ENCODE data around the gene PCYT2. TPM values are rescaled to one million over a fixed set of nuclear protein-coding genes. Genes with fewer than 3 reads are reported as not detected.
A peak's percentile ranks its signal among the peaks of the same experiment; 100 is the strongest.

PCYT2 gene
- total RNA-seq, 1 experiment from 2014 or later: 55.4 TPM

GRCh38 chr17:81939218-81939617 lies 28.0 kb upstream of the PCYT2 start:
- Histone ChIP-seq H3K4me1 (ENCODE audit: insufficient read depth, low read length, poor library complexity, severe bottlenecking) (peaks cover 4% of the 10 kb centered on the region), H3K4me3 (ENCODE audit: low read depth, low read length, poor library complexity, severe bottlenecking) (no peak overlapping the region), H3K27me3 (replicated peaks; ENCODE audit: insufficient read depth, low read depth, low read length, poor library complexity) (no peaks in the 10 kb centered on the region), H3K36me3 (ENCODE audit: insufficient read depth, low read length, poor library complexity, severe bottlenecking) (peaks cover 8% of the 10 kb centered on the region), H3K9me3 (ENCODE audit: low read depth, low read length, poor library complexity, severe bottlenecking) (no peaks in the 10 kb centered on the region), H3K27ac (ENCODE audit: low read depth, low read length, poor library complexity, severe bottlenecking) (no peak overlapping the region)
- intact Hi-C loops (cut with micrococcal nuclease; ENCODE audit: unreplicated experiment): no loop called here
- no TSS peak for BruUV-seq (replicated peaks)
- DNase-seq (ENCODE audit: low spot score): no peak
- TF ChIP-seq EZH2 (IDR thresholded peaks at IDR 0.05; ENCODE audit: borderline replicate concordance, low read depth, low read length, poor library complexity, severe bottlenecking) (no peak), CTCF (conservative IDR thresholded peaks at IDR 0.05; ENCODE audit: low read depth, low read length) (no peak)
- POLR2A ChIA-PET (ENCODE audit: low non-redundant PET): no interaction called here
- CTCF ChIA-PET: interaction anchor here (1.1 kb wide), 1 partner anchor 20 kb away, joined by 3 read pairs; no protein-coding TSS in a partner anchor

GRCh38 chr17:81935709-81936084 lies 24.5 kb upstream of the PCYT2 start:
- Histone ChIP-seq H3K27ac (ENCODE audit: low read depth, low read length, poor library complexity, severe bottlenecking) (peak overlapping the region; percentile 25), H3K4me3 (ENCODE audit: low read depth, low read length, poor library complexity, severe bottlenecking) (peak overlapping the region; percentile 56), H3K27me3 (replicated peaks; ENCODE audit: insufficient read depth, low read depth, low read length, poor library complexity) (no peaks in the 10 kb centered on the region), H3K4me1 (ENCODE audit: insufficient read depth, low read length, poor library complexity, severe bottlenecking) (peaks cover 4% of the 10 kb centered on the region), H3K36me3 (ENCODE audit: insufficient read depth, low read length, poor library complexity, severe bottlenecking) (peaks cover 11% of the 10 kb centered on the region), H3K9me3 (ENCODE audit: low read depth, low read length, poor library complexity, severe bottlenecking) (no peaks in the 10 kb centered on the region)
- no TSS peak for BruUV-seq (replicated peaks)
- intact Hi-C loops (cut with micrococcal nuclease; ENCODE audit: unreplicated experiment): no loop called here
- CTCF ChIA-PET: no interaction called here
- TF ChIP-seq EZH2 (IDR thresholded peaks at IDR 0.05; ENCODE audit: borderline replicate concordance, low read depth, low read length, poor library complexity, severe bottlenecking): no peak
- no peak for TF ChIP-seq CTCF (conservative IDR thresholded peaks at IDR 0.05; ENCODE audit: low read depth, low read length)
- no peak for DNase-seq (ENCODE audit: low spot score)
- POLR2A ChIA-PET (ENCODE audit: low non-redundant PET): interaction anchor here (0.7 kb wide), 1 partner anchor 226 kb away, joined by 3 read pairs; no protein-coding TSS in a partner anchor

GRCh38 chr17:81934850-81935708 lies 23.9 kb upstream of the PCYT2 start:
- no TSS peak for BruUV-seq (replicated peaks)
- ChIA-PET POLR2A (ENCODE audit: low non-redundant PET) (no interaction called here), CTCF (no interaction called here)
- H3K27ac ChIP-seq (ENCODE audit: low read depth, low read length, poor library complexity, severe bottlenecking): no peak overlapping the region
- H3K9me3 ChIP-seq (ENCODE audit: low read depth, low read length, poor library complexity, severe bottlenecking): no peaks in the 10 kb centered on the region
- H3K4me3 ChIP-seq (ENCODE audit: low read depth, low read length, poor library complexity, severe bottlenecking): peak overlapping the region; percentile 56
- H3K4me1 ChIP-seq (ENCODE audit: insufficient read depth, low read length, poor library complexity, severe bottlenecking): peaks cover 4% of the 10 kb centered on the region
- TF ChIP-seq CTCF (conservative IDR thresholded peaks at IDR 0.05; ENCODE audit: low read depth, low read length) (no peak), EZH2 (IDR thresholded peaks at IDR 0.05; ENCODE audit: borderline replicate concordance, low read depth, low read length, poor library complexity, severe bottlenecking) (no peak)
- H3K27me3 ChIP-seq (replicated peaks; ENCODE audit: insufficient read depth, low read depth, low read length, poor library complexity): no peaks in the 10 kb centered on the region
- no peak for DNase-seq (ENCODE audit: low spot score)
- peaks cover 11% of the 10 kb centered on the region for H3K36me3 ChIP-seq (ENCODE audit: insufficient read depth, low read length, poor library complexity, severe bottlenecking)
- intact Hi-C loops (cut with micrococcal nuclease; ENCODE audit: unreplicated experiment): no loop called here
